Activated naive CD4-positive, alpha-beta T cell treated with anti-CD3 and anti-CD28 coated beads, Interleukin-2, amount 10 ng/mL, durations not matched to agents 7 days and 5 days (primary cell): Measurements from ENCODE around the gene YIPF1.

Source experiments
- CTCF ChIA-PET: fragments of 350-600 bp; sonication (Branson Sonifier 250); formaldehyde crosslinking; loops from one replicate; lab custom pipeline; 2021; ENCODE audit warnings: antibody characterized with exemption; lab: Charles Lee
- DNase-seq: peaks from one replicate; pipeline ENCODE4 v3.0.0-alpha.2; 2020
- H3K27ac Mint-ChIP-seq: one replicate; pipeline ENCODE4 v1.8.0; 2021; ENCODE audit warnings: mild to moderate bottlenecking, moderate library complexity, mixed read lengths
- H3K27me3 Mint-ChIP-seq: one replicate; pipeline ENCODE4 v1.8.0; 2021; ENCODE audit warnings: mild to moderate bottlenecking, mixed read lengths
- H3K36me3 Mint-ChIP-seq: one replicate; pipeline ENCODE4 v1.8.0; 2021; ENCODE audit warnings: mixed read lengths
- H3K4me1 Mint-ChIP-seq: one replicate; pipeline ENCODE4 v1.8.0; 2021; ENCODE audit warnings: mixed read lengths
- H3K4me3 Mint-ChIP-seq: one replicate; pipeline ENCODE4 v1.8.0; 2021; ENCODE audit warnings: mild to moderate bottlenecking, moderate library complexity, mixed read lengths
- H3K9me3 Mint-ChIP-seq: one replicate; pipeline ENCODE4 v1.8.0; 2021; ENCODE audit warnings: mixed read lengths

Gene YIPF1

GRCh38 chr1:53889304-53890298 lies at the start of gene YIPF1:
Gene YIPF1, minus strand, starts transcription at chr1:53889797. Its CDS starts 860 bp downstream, at chr1:53888937.
- CTCF ChIA-PET, result interaction anchor here (1.1 to 1.5 kb wide), 3 partner anchors 11 to 57 kb away, joined by 3 to 5 read pairs (median 5); partner anchors contain the start of genes IFT25 and LRRC42
- no peaks in the 10 kb centered on the region for H3K9me3 Mint-ChIP-seq
- peak; percentile 91 for DNase-seq
- peaks cover 9% of the 10 kb centered on the region for H3K27me3 Mint-ChIP-seq
- H3K27ac Mint-ChIP-seq, result peak within 1 kb of the TSS; percentile 93
- peaks cover 35% of the 10 kb centered on the region for H3K4me1 Mint-ChIP-seq
- H3K4me3 Mint-ChIP-seq, result peak within 1 kb of the TSS; percentile 92
- H3K36me3 Mint-ChIP-seq, result peaks cover 10% of the 10 kb centered on the region

- Mint-ChIP-seq H3K4me1 (peaks cover 28% of the 10 kb centered on the region), H3K4me3 (no peak overlapping the region), H3K27ac (no peak overlapping the region), H3K27me3 (no peaks in the 10 kb centered on the region), H3K36me3 (peaks cover 65% of the 10 kb centered on the region), H3K9me3 (peaks cover 9% of the 10 kb centered on the region)
- CTCF ChIA-PET, result no interaction called here
- no peak for DNase-seq
Observed at GRCh38 chr1:53938136-53938830, 48.7 kb upstream of the YIPF1 start.

GRCh38 chr1:53936430-53936829 lies 46.8 kb upstream of the YIPF1 start:
- H3K4me1 Mint-ChIP-seq, result peaks cover 14% of the 10 kb centered on the region
- H3K27ac Mint-ChIP-seq, result no peak overlapping the region
- H3K9me3 Mint-ChIP-seq, result peaks cover 10% of the 10 kb centered on the region
- CTCF ChIA-PET, result no interaction called here
- H3K27me3 Mint-ChIP-seq, result no peaks in the 10 kb centered on the region
- H3K4me3 Mint-ChIP-seq, result no peak overlapping the region
- no peak for DNase-seq
- peaks cover 69% of the 10 kb centered on the region for H3K36me3 Mint-ChIP-seq

GRCh38 chr1:53934170-53934765 lies 44.7 kb upstream of the YIPF1 start:
- H3K9me3 Mint-ChIP-seq, result peaks cover 10% of the 10 kb centered on the region
- H3K27ac Mint-ChIP-seq, result no peak overlapping the region
- H3K27me3 Mint-ChIP-seq, result no peaks in the 10 kb centered on the region
- no peak for DNase-seq
- peaks cover 5% of the 10 kb centered on the region for H3K4me1 Mint-ChIP-seq
- CTCF ChIA-PET, result no interaction called here
- peaks cover 78% of the 10 kb centered on the region for H3K36me3 Mint-ChIP-seq
- H3K4me3 Mint-ChIP-seq, result no peak overlapping the region

GRCh38 chr1:53931523-53931922 lies 41.9 kb upstream of the YIPF1 start:
- CTCF ChIA-PET, result interaction anchor here (1.3 to 1.5 kb wide), 3 partner anchors 28 to 70 kb away, joined by 3 to 5 read pairs (median 3); no protein-coding TSS in a partner anchor
- DNase-seq, result no peak
- H3K4me1 Mint-ChIP-seq, result no peaks in the 10 kb centered on the region
- peaks cover 10% of the 10 kb centered on the region for H3K9me3 Mint-ChIP-seq
- H3K36me3 Mint-ChIP-seq, result peaks cover 80% of the 10 kb centered on the region
- H3K27ac Mint-ChIP-seq, result no peak overlapping the region
- H3K27me3 Mint-ChIP-seq, result no peaks in the 10 kb centered on the region
- no peak overlapping the region for H3K4me3 Mint-ChIP-seq

GRCh38 chr1:53930932-53931331 lies 41.3 kb upstream of the YIPF1 start:
- peaks cover 78% of the 10 kb centered on the region for H3K36me3 Mint-ChIP-seq

GRCh38 chr1:53929246-53929960 lies 39.8 kb upstream of the YIPF1 start:
- DNase-seq, result no peak
- Mint-ChIP-seq H3K27ac (no peak overlapping the region), H3K4me1 (no peaks in the 10 kb centered on the region), H3K27me3 (no peaks in the 10 kb centered on the region), H3K4me3 (no peak overlapping the region), H3K9me3 (peaks cover 6% of the 10 kb centered on the region), H3K36me3 (peaks cover 72% of the 10 kb centered on the region)
- CTCF ChIA-PET, result no interaction called here

More at GRCh38 chr1:53930932-53931331, 41.3 kb upstream of the YIPF1 start:
- H3K4me3 Mint-ChIP-seq, result no peak overlapping the region
- no peak for DNase-seq
- no peak overlapping the region for H3K27ac Mint-ChIP-seq
- H3K9me3 Mint-ChIP-seq, result peaks cover 10% of the 10 kb centered on the region
- no peaks in the 10 kb centered on the region for H3K4me1 Mint-ChIP-seq
- no peaks in the 10 kb centered on the region for H3K27me3 Mint-ChIP-seq
- CTCF ChIA-PET, result interaction anchor here (1.3 to 1.5 kb wide), 3 partner anchors 29 to 70 kb away, joined by 3 to 5 read pairs (median 3); no protein-coding TSS in a partner anchor

- CTCF ChIA-PET, result interaction anchor here (0.8 to 1.2 kb wide), 2 partner anchors 14 to 67 kb away, joined by 3 read pairs; no protein-coding TSS in a partner anchor
- Mint-ChIP-seq H3K4me1 (no peaks in the 10 kb centered on the region), H3K4me3 (no peak overlapping the region), H3K9me3 (no peaks in the 10 kb centered on the region), H3K27ac (no peak overlapping the region), H3K36me3 (peaks cover 64% of the 10 kb centered on the region), H3K27me3 (no peaks in the 10 kb centered on the region)
- DNase-seq, result no peak
Observed at GRCh38 chr1:53927376-53927881, 37.8 kb upstream of the YIPF1 start.

GRCh38 chr1:53919675-53920066 lies 30.1 kb upstream of the YIPF1 start:
- Mint-ChIP-seq H3K36me3 (peaks cover 51% of the 10 kb centered on the region), H3K4me1 (peaks cover 43% of the 10 kb centered on the region), H3K9me3 (no peaks in the 10 kb centered on the region), H3K27me3 (no peaks in the 10 kb centered on the region), H3K27ac (peak overlapping the region; percentile 85), H3K4me3 (no peak overlapping the region)
- peak; percentile 26 for DNase-seq
- CTCF ChIA-PET, result interaction anchor here (0.9 to 1.6 kb wide), 3 partner anchors 28 to 60 kb away, joined by 3 to 4 read pairs (median 4); no protein-coding TSS in a partner anchor

- H3K9me3 Mint-ChIP-seq, result no peaks in the 10 kb centered on the region
- H3K4me1 Mint-ChIP-seq, result peaks cover 43% of the 10 kb centered on the region
- no peaks in the 10 kb centered on the region for H3K27me3 Mint-ChIP-seq
- no peak overlapping the region for H3K27ac Mint-ChIP-seq
- H3K4me3 Mint-ChIP-seq, result no peak overlapping the region
- H3K36me3 Mint-ChIP-seq, result peaks cover 48% of the 10 kb centered on the region
- no peak for DNase-seq
- CTCF ChIA-PET, result interaction anchor here (1.0 to 1.1 kb wide), 3 partner anchors 18 to 58 kb away, joined by 3 to 4 read pairs (median 4); no protein-coding TSS in a partner anchor
Observed at GRCh38 chr1:53918343-53918742, 28.7 kb upstream of the YIPF1 start.

- Mint-ChIP-seq H3K27ac (no peak overlapping the region), H3K36me3 (peaks cover 24% of the 10 kb centered on the region), H3K4me1 (peaks cover 22% of the 10 kb centered on the region), H3K27me3 (no peaks in the 10 kb centered on the region), H3K9me3 (no peaks in the 10 kb centered on the region), H3K4me3 (no peak overlapping the region)
- no peak for DNase-seq
- CTCF ChIA-PET, result interaction anchor here (0.7 to 1.1 kb wide), 4 partner anchors 14 to 53 kb away, joined by 3 to 4 read pairs (median 3); partner anchors contain the start of genes IFT25 and LRRC42
Observed at GRCh38 chr1:53913352-53914033, 23.9 kb upstream of the YIPF1 start.

- Mint-ChIP-seq H3K27me3 (no peaks in the 10 kb centered on the region), H3K27ac (no peak overlapping the region), H3K9me3 (no peaks in the 10 kb centered on the region), H3K36me3 (peaks cover 13% of the 10 kb centered on the region), H3K4me1 (peaks cover 12% of the 10 kb centered on the region), H3K4me3 (no peak overlapping the region)
- DNase-seq, result no peak
- CTCF ChIA-PET, result interaction anchor here (1.1 kb wide), 1 partner anchor 29 kb away, joined by 3 read pairs; no protein-coding TSS in a partner anchor
Observed at GRCh38 chr1:53911442-53911841, 21.8 kb upstream of the YIPF1 start.
